Right lobe of liver (tissue), 4 donors: ENCODE measurements around the gene RPL22.

ENCODE experiments used
- POLR2A ChIP-seq: fragments of 450-650 bp; IDR thresholded peaks from one replicate; pipeline ENCODE4 v1.6.1; 2017; ENCODE audit warnings: antibody characterized with exemption, mild to moderate bottlenecking
- TF ChIP-seq, protein P1 (sequence below), 4 donors: fragments of 200-600 bp in 3 of 4; fragments of 450-650 bp in 1 of 4; IDR thresholded peaks; one replicate each; pipeline versions ENCODE4 v1.5.1 to v1.8.0; 2016 to 2022; ENCODE audit warnings: antibody characterized with exemption in 4 of 4, mild to moderate bottlenecking in 2 of 4
- donor health status: DM: no; HTN: no; CAD: no.
- donor health status: DM: no; HTN: no; CAD: no.
- donor health status: DM: no; HTN: yes; CAD: no.

DNA sequence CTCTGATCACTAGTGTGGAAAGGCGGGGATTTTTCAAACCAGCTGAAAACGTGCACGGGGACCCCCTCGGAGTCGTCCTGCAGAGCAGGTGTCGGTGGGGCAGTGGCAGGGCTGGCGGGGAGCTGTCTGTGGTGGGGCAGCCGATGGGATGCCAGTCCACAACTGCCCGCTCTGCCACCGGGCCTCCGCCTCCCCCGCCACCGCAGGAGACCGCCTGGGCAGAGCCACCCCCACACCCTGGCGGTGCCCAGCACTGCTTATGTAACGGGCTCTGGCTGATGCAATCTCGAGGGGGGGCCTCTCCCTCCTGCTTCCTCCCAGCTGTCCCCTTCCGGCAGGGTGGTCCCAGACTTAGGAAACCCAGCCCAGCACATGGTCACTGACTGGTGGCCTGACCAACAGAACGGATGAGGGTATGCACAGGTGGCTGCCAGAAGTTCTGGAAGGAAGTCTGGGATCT lies 28.6 kb downstream of the RPL22 start:
- TF ChIP-seq, protein P1, sequence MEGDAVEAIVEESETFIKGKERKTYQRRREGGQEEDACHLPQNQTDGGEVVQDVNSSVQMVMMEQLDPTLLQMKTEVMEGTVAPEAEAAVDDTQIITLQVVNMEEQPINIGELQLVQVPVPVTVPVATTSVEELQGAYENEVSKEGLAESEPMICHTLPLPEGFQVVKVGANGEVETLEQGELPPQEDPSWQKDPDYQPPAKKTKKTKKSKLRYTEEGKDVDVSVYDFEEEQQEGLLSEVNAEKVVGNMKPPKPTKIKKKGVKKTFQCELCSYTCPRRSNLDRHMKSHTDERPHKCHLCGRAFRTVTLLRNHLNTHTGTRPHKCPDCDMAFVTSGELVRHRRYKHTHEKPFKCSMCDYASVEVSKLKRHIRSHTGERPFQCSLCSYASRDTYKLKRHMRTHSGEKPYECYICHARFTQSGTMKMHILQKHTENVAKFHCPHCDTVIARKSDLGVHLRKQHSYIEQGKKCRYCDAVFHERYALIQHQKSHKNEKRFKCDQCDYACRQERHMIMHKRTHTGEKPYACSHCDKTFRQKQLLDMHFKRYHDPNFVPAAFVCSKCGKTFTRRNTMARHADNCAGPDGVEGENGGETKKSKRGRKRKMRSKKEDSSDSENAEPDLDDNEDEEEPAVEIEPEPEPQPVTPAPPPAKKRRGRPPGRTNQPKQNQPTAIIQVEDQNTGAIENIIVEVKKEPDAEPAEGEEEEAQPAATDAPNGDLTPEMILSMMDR (IDR thresholded peaks at IDR 0.05), result no peak
- TF ChIP-seq POLR2A, result no peak
